Gastrocnemius medialis (tissue), 4 donors: Measurements from ENCODE around the gene PROC.

Experiments
- CTCF ChIP-seq, 5 experiments: fragments of 450-650 bp in 3 of 5; fragments of 200-600 bp in 2 of 5; sonication (generic) in 2 of 5; IDR thresholded peaks in 4 of 5; conservative IDR thresholded peaks in 1 of 5; 1 replicate in 4 of 5; 2 replicates in 1 of 5; pipeline ENCODE4 v1.5.1; 2016 to 2019; ENCODE audit warnings: antibody characterized with exemption in 5 of 5, mild to moderate bottlenecking in 3 of 5, moderate library complexity in 3 of 5
- POLR2A ChIP-seq, 2 donors: fragments of 450-650 bp; IDR thresholded peaks; one replicate each; pipeline ENCODE4 v1.6.1; 2017; ENCODE audit warnings: antibody characterized with exemption in 2 of 2, mild to moderate bottlenecking in 2 of 2, moderate library complexity in 2 of 2

- no peak for TF ChIP-seq POLR2A (IDR thresholded peaks at IDR 0.05)
- TF ChIP-seq CTCF (IDR thresholded peaks at IDR 0.05 in 4 of 5, conservative IDR thresholded peaks at IDR 0.05 in 1 of 5) = no peak
These were observed 38.4 kb upstream of the PROC start for GRCh38 chr2:127379712-127380355.
